Naive thymus-derived CD4-positive, alpha-beta T cell (primary cell): ENCODE measurements around the gene RADIL. TPM values are rescaled to one million over a fixed set of nuclear protein-coding genes. Genes with fewer than 3 reads are reported as not detected.
A peak's percentile ranks its signal among the peaks of the same experiment; 100 is the strongest.

Source experiments
- ATAC-seq: fragments of 150-1000 bp; cut with Tn5 transposase; 2 replicates; pipeline ENCODE4 v1.10.0; 2021; ENCODE audit warnings: mild to moderate bottlenecking, moderate library complexity
- CTCF ChIA-PET: fragments of 350-600 bp; sonication (Branson Sonifier 250); formaldehyde crosslinking; loops from one replicate; lab custom pipeline; 2021; ENCODE audit warnings: antibody characterized with exemption; lab: Charles Lee
- POLR2A ChIA-PET: fragments of 350-600 bp; sonication (Branson Sonifier 250); formaldehyde crosslinking; loops from one replicate; lab custom pipeline; 2021; ENCODE audit warnings: antibody characterized with exemption, inconsistent platforms; lab: Charles Lee
- DNase-seq, 9 donors: peaks; one replicate each; pipeline versions ENCODE4 v3.0.0 to v3.0.0-alpha.2; 2020 to 2022; ENCODE audit warnings: mixed read lengths in 1 of 9
- H3K27ac ChIP-seq: one replicate; pipeline ENCODE4 v1.7.0; 2013; ENCODE audit warnings: mild to moderate bottlenecking, low read depth, low read length, moderate library complexity
- H3K27me3 ChIP-seq, 2 donors: one replicate each; pipeline ENCODE4 v1.7.0; 2013; ENCODE audit warnings: low read length in 2 of 2, mild to moderate bottlenecking in 2 of 2, moderate library complexity in 2 of 2; ENCODE audit not compliant: control insufficient read depth in 2 of 2, insufficient read depth in 2 of 2
- H3K36me3 ChIP-seq, 3 experiments: 1 replicate in 2 of 3; 2 replicates in 1 of 3; pipeline ENCODE4 v1.7.0; 2013; ENCODE audit warnings: low read length in 3 of 3, mild to moderate bottlenecking in 3 of 3, moderate library complexity in 1 of 3; ENCODE audit not compliant: insufficient read depth in 3 of 3, control insufficient read depth in 2 of 3
- H3K4me1 ChIP-seq, 2 donors: one replicate each; pipeline ENCODE4 v1.7.0; 2013; ENCODE audit warnings: low read length in 2 of 2, mild to moderate bottlenecking in 2 of 2, moderate library complexity in 1 of 2; ENCODE audit not compliant: control insufficient read depth in 2 of 2, insufficient read depth in 2 of 2
- H3K4me3 ChIP-seq: 2 replicates; pipeline ENCODE4 v1.7.0; 2013; ENCODE audit warnings: mild to moderate bottlenecking, low read length
- H3K9me3 ChIP-seq, 3 experiments: 1 replicate in 2 of 3; 2 replicates in 1 of 3; pipeline ENCODE4 v1.7.0; 2013; ENCODE audit warnings: low read length in 3 of 3; ENCODE audit not compliant: control insufficient read depth in 2 of 3
- H3K27ac Mint-ChIP-seq, 9 donors: one replicate each; pipeline ENCODE4 v1.8.0; 2020 to 2022; ENCODE audit warnings: mixed read lengths in 9 of 9, mild to moderate bottlenecking in 8 of 9, moderate library complexity in 5 of 9, inconsistent platforms in 2 of 9
- H3K27me3 Mint-ChIP-seq, 5 donors: one replicate each; pipeline ENCODE4 v1.8.0; 2021 to 2022; ENCODE audit warnings: mixed read lengths in 5 of 5, mild to moderate bottlenecking in 1 of 5
- H3K36me3 Mint-ChIP-seq, 5 donors: one replicate each; pipeline ENCODE4 v1.8.0; 2020 to 2022; ENCODE audit warnings: mixed read lengths in 5 of 5, mild to moderate bottlenecking in 3 of 5, inconsistent platforms in 1 of 5
- H3K4me1 Mint-ChIP-seq, 7 donors: one replicate each; pipeline ENCODE4 v1.8.0; 2020 to 2022; ENCODE audit warnings: mixed read lengths in 7 of 7, mild to moderate bottlenecking in 3 of 7, inconsistent platforms in 1 of 7
- H3K4me3 Mint-ChIP-seq, 10 donors: one replicate each; pipeline ENCODE4 v1.8.0; 2020 to 2022; ENCODE audit warnings: mild to moderate bottlenecking in 10 of 10, mixed read lengths in 10 of 10, moderate library complexity in 6 of 10, inconsistent platforms in 2 of 10
- H3K9me3 Mint-ChIP-seq, 11 donors: one replicate each; pipeline ENCODE4 v1.8.0; 2020 to 2022; ENCODE audit warnings: mixed read lengths in 11 of 11, mild to moderate bottlenecking in 4 of 11, inconsistent platforms in 1 of 11, moderate library complexity in 1 of 11
- intact Hi-C, 2 donors: fragments of 100-400 bp; cut with micrococcal nuclease; formaldehyde crosslinking; loops; one replicate each; pipeline ENCODE4 v1.15.1; 2023
- polyA plus RNA-seq, 2 donors: library from polyadenylated mRNA; unstranded; fragments of 300-500 nt; fragmentation: Illumina TruSeq; gene quantifications; one replicate each; pipeline ENCODE4 v1.2.3, GENCODE V29; 2021
- total RNA-seq, 6 experiments: library from RNA in 5 of 6; stranded (reverse) in 5 of 6; gene quantifications; 1 replicate in 5 of 6; 2 replicates in 1 of 6; pipeline ENCODE4 v1.2.3 and lab custom pipeline; 2021 to 2026

RADIL gene
- total and polyA plus RNA-seq, 7 experiments from 2014 or later = 0.04 to 0.12 (median 0.08) TPM; not detected in 4

GRCh38 chr7:4845740-4846142 is 37.8 kb downstream of the RADIL start:
- Mint-ChIP-seq H3K4me1 (peaks cover 0 to 6% (median 0%) of the 10 kb centered on the region in 7 donors), H3K4me3 (peak overlapping the region in 4 of 10 donors; percentile 3 to 24 (median 14)), H3K9me3 (no peaks in the 10 kb centered on the region), H3K27ac (no peak overlapping the region), H3K36me3 (no peaks in the 10 kb centered on the region), H3K27me3 (peaks cover 9 to 33% (median 16%) of the 10 kb centered on the region in 5 donors)
- ATAC-seq = no peak
- DNase-seq = no peak
- CTCF ChIA-PET = no interaction called here
- POLR2A ChIA-PET = no interaction called here
- Histone ChIP-seq H3K27ac (no peak overlapping the region), H3K4me3 (no peak overlapping the region), H3K9me3 (no peaks in the 10 kb centered on the region), H3K27me3 (no peaks in the 10 kb centered on the region), H3K4me1 (no peaks in the 10 kb centered on the region), H3K36me3 (no peaks in the 10 kb centered on the region)
- intact Hi-C loops = loop anchor here in 1 of 2 donors (5.0 kb wide), 1 partner anchor 242 kb away; no protein-coding TSS in a partner anchor

GRCh38 chr7:4842319-4843064 is 41.0 kb downstream of the RADIL start:
- peaks cover 9 to 33% (median 16%) of the 10 kb centered on the region in 5 donors for H3K27me3 Mint-ChIP-seq
- Histone ChIP-seq H3K27ac (no peak overlapping the region), H3K4me3 (no peak overlapping the region), H3K9me3 (no peaks in the 10 kb centered on the region), H3K27me3 (no peaks in the 10 kb centered on the region), H3K4me1 (no peaks in the 10 kb centered on the region), H3K36me3 (no peaks in the 10 kb centered on the region)
- no peaks in the 10 kb centered on the region for H3K36me3 Mint-ChIP-seq
- DNase-seq (no peak), ATAC-seq (no peak)
- intact Hi-C loops = no loop called here
- H3K9me3 Mint-ChIP-seq = peaks cover 0 to 1% (median 0%) of the 10 kb centered on the region in 11 donors
- CTCF ChIA-PET = no interaction called here
- H3K27ac Mint-ChIP-seq = no peak overlapping the region
- H3K4me1 Mint-ChIP-seq = peaks cover 0 to 6% (median 0%) of the 10 kb centered on the region in 7 donors
- POLR2A ChIA-PET = no interaction called here
- no peak overlapping the region for H3K4me3 Mint-ChIP-seq

GRCh38 chr7:4841836-4842235 is 41.7 kb downstream of the RADIL start:
- peaks cover 9 to 33% (median 11%) of the 10 kb centered on the region in 5 donors for H3K27me3 Mint-ChIP-seq
- H3K4me1 Mint-ChIP-seq = peaks cover 0 to 6% (median 0%) of the 10 kb centered on the region in 7 donors
- POLR2A ChIA-PET = interaction anchor here (0.6 kb wide), 1 partner anchor 65 kb away, joined by 4 read pairs; no protein-coding TSS in a partner anchor

GRCh38 chr7:4841007-4841784 is 42.3 kb downstream of the RADIL start:
- no peaks in the 10 kb centered on the region for H3K4me1 ChIP-seq
- peaks cover 0 to 6% (median 0%) of the 10 kb centered on the region in 7 donors for H3K4me1 Mint-ChIP-seq
- H3K4me3 ChIP-seq = no peak overlapping the region
- H3K9me3 Mint-ChIP-seq = peaks cover 0 to 2% (median 0%) of the 10 kb centered on the region in 11 donors
- ATAC-seq (no peak), DNase-seq (no peak)
- CTCF ChIA-PET = no interaction called here
- no peak overlapping the region for H3K27ac ChIP-seq
- no peak overlapping the region for H3K27ac Mint-ChIP-seq
- H3K27me3 ChIP-seq = no peaks in the 10 kb centered on the region
- H3K27me3 Mint-ChIP-seq = peaks cover 9 to 28% (median 11%) of the 10 kb centered on the region in 5 donors
- intact Hi-C loops = no loop called here
- H3K36me3 Mint-ChIP-seq = no peaks in the 10 kb centered on the region
- POLR2A ChIA-PET = interaction anchor here (0.6 kb wide), 1 partner anchor 66 kb away, joined by 4 read pairs; no protein-coding TSS in a partner anchor
- H3K4me3 Mint-ChIP-seq = no peak overlapping the region
- no peaks in the 10 kb centered on the region for H3K9me3 ChIP-seq
- no peaks in the 10 kb centered on the region for H3K36me3 ChIP-seq

More at GRCh38 chr7:4841836-4842235, 41.7 kb downstream of the RADIL start:
- no peak overlapping the region for H3K27ac ChIP-seq
- no peaks in the 10 kb centered on the region for H3K9me3 ChIP-seq
- H3K27me3 ChIP-seq = no peaks in the 10 kb centered on the region
- H3K4me3 ChIP-seq = no peak overlapping the region
- Mint-ChIP-seq H3K9me3 (peaks cover 0 to 1% (median 0%) of the 10 kb centered on the region in 11 donors), H3K36me3 (no peaks in the 10 kb centered on the region), H3K4me3 (no peak overlapping the region), H3K27ac (no peak overlapping the region)
- DNase-seq (no peak), ATAC-seq (no peak)
- intact Hi-C loops = no loop called here
- H3K4me1 ChIP-seq = no peaks in the 10 kb centered on the region
- CTCF ChIA-PET = no interaction called here
- H3K36me3 ChIP-seq = no peaks in the 10 kb centered on the region

- no peak for ATAC-seq
These were observed 43.4 kb downstream of the RADIL start for GRCh38 chr7:4840079-4840501.

GRCh38 chr7:4838626-4839334 is 44.7 kb downstream of the RADIL start:
- Histone ChIP-seq H3K4me1 (no peaks in the 10 kb centered on the region), H3K36me3 (no peaks in the 10 kb centered on the region), H3K27ac (no peak overlapping the region), H3K4me3 (no peak overlapping the region), H3K9me3 (no peaks in the 10 kb centered on the region), H3K27me3 (no peaks in the 10 kb centered on the region)
- peaks cover 0 to 2% (median 0%) of the 10 kb centered on the region in 11 donors for H3K9me3 Mint-ChIP-seq
- no peak overlapping the region for H3K4me3 Mint-ChIP-seq
- CTCF ChIA-PET = interaction anchor here (0.6 kb wide), 1 partner anchor 198 kb away, joined by 3 read pairs; no protein-coding TSS in a partner anchor
- POLR2A ChIA-PET = no interaction called here
- no peaks in the 10 kb centered on the region for H3K4me1 Mint-ChIP-seq
- H3K27me3 Mint-ChIP-seq = peaks cover 0 to 10% (median 0%) of the 10 kb centered on the region in 5 donors
- no peaks in the 10 kb centered on the region for H3K36me3 Mint-ChIP-seq
- H3K27ac Mint-ChIP-seq = no peak overlapping the region
- ATAC-seq (no peak), DNase-seq (no peak)
- intact Hi-C loops = no loop called here

More at GRCh38 chr7:4840079-4840501, 43.4 kb downstream of the RADIL start:
- DNase-seq = no peak
- intact Hi-C loops = no loop called here
- Histone ChIP-seq H3K36me3 (no peaks in the 10 kb centered on the region), H3K27me3 (no peaks in the 10 kb centered on the region), H3K9me3 (no peaks in the 10 kb centered on the region), H3K4me3 (no peak overlapping the region), H3K27ac (no peak overlapping the region), H3K4me1 (no peaks in the 10 kb centered on the region)
- Mint-ChIP-seq H3K9me3 (peaks cover 0 to 2% (median 0%) of the 10 kb centered on the region in 11 donors), H3K4me3 (no peak overlapping the region), H3K36me3 (no peaks in the 10 kb centered on the region), H3K27me3 (peaks cover 3 to 21% (median 5%) of the 10 kb centered on the region in 5 donors), H3K4me1 (peaks cover 0 to 1% (median 0%) of the 10 kb centered on the region in 7 donors), H3K27ac (peak overlapping the region in 1 of 9 donors; percentile 77)
- CTCF ChIA-PET = no interaction called here
- POLR2A ChIA-PET = no interaction called here
